Sigmoid colon (tissue), 7 donors: ENCODE data around the gene SDCCAG8. TPM values are rescaled to one million over a fixed set of nuclear protein-coding genes. Genes with fewer than 3 reads are reported as not detected.

ENCODE experiments used
- DNase-seq: peaks from one replicate; pipeline ENCODE4 v3.0.0-alpha.2; 2019
- H3K27ac ChIP-seq, 4 donors: fragments of 200-600 bp; sonication (generic); one replicate each; pipeline ENCODE4 v1.5.1; 2016 to 2019; ENCODE audit warnings: mild to moderate bottlenecking in 1 of 4
- H3K27me3 ChIP-seq, 3 donors: fragments of 200-600 bp; sonication (generic); one replicate each; pipeline ENCODE4 v1.5.1; 2019; ENCODE audit warnings: mild to moderate bottlenecking in 1 of 3
- H3K36me3 ChIP-seq, 4 donors: fragments of 200-600 bp; sonication (generic); one replicate each; pipeline ENCODE4 v1.5.1; 2016 to 2019
- H3K4me1 ChIP-seq, 4 donors: fragments of 200-600 bp; sonication (generic); one replicate each; pipeline ENCODE4 v1.5.1; 2017 to 2019
- H3K4me3 ChIP-seq, 4 donors: fragments of 200-600 bp; sonication (generic); one replicate each; pipeline ENCODE4 v1.5.1; 2017 to 2019; ENCODE audit warnings: mild to moderate bottlenecking in 2 of 4, moderate library complexity in 1 of 4
- H3K9me3 ChIP-seq, 4 donors: fragments of 200-600 bp in 3 of 4; sonication (generic) in 3 of 4; one replicate each; pipeline versions ENCODE4 v1.5.1 to v1.6.1; 2013 to 2019
- CTCF ChIP-seq, 4 experiments: fragments of 450-650 bp in 3 of 4; fragments of 200-600 bp in 1 of 4; IDR thresholded peaks; one replicate each; pipeline ENCODE4 v1.5.1; 2016 to 2019; ENCODE audit warnings: antibody characterized with exemption in 4 of 4, mild to moderate bottlenecking in 3 of 4, moderate library complexity in 2 of 4
- EP300 ChIP-seq, 4 donors: sonication (generic); formaldehyde crosslinking; IDR thresholded peaks; one replicate each; pipeline ENCODE4 v1.6.1; 2017; ENCODE audit warnings: antibody characterized with exemption in 4 of 4
- POLR2A ChIP-seq, 2 donors: fragments of 450-650 bp; IDR thresholded peaks; one replicate each; pipeline ENCODE4 v1.6.1; 2016; ENCODE audit warnings: antibody characterized with exemption in 2 of 2, mild to moderate bottlenecking in 2 of 2, moderate library complexity in 2 of 2
- POLR2AphosphoS5 ChIP-seq, 4 donors: sonication (generic); formaldehyde crosslinking; IDR thresholded peaks; one replicate each; pipeline ENCODE4 v1.6.1; 2017; ENCODE audit warnings: antibody characterized with exemption in 4 of 4
- WGBS, 2 donors: extraction: QIAGEN DNeasy Blood & Tissue Kit; methylation state at CpG; one replicate each; pipeline ENCODE4 v1.1.7; 2013; 5-methylcytosine and 5-hydroxymethylcytosine counted together
- intact Hi-C: fragments of 100-400 bp; cut with DNase I; formaldehyde crosslinking; loops from one replicate; pipeline ENCODE4 v1.15.1; 2023
- polyA plus RNA-seq, 3 donors: library from polyadenylated mRNA; stranded (reverse); fragments of 200-250 nt; gene quantifications; one replicate each; pipeline ENCODE4 v1.2.3, GENCODE V29; 2013
- total RNA-seq, 4 donors: library from RNA; depleted of rRNA; stranded (reverse); fragments of >200 nt; gene quantifications; one replicate each; pipeline ENCODE4 v1.1.0, GENCODE V29; 2016
- donor health status: healthy with polysubstance abuse.
- donor health status: Bipolar disorder and iron deficiency.
- donor health status: healthy.

Gene SDCCAG8
- total and polyA plus RNA-seq, 7 donors: 15.6 to 49.7 (median 30.3) TPM

GRCh38 chr1:243477731-243478290 lies 222.0 kb downstream of the SDCCAG8 start:
- H3K9me3 ChIP-seq: no peaks in the 10 kb centered on the region
- no peak overlapping the region for H3K4me3 ChIP-seq
- H3K4me1 ChIP-seq: peaks cover 0 to 22% (median 18%) of the 10 kb centered on the region in 4 donors
- intact Hi-C loops: loop anchor here (10.0 kb wide), 1 partner anchor 133 kb away; no protein-coding TSS in a partner anchor
- TF ChIP-seq POLR2AphosphoS5 (IDR thresholded peaks at IDR 0.05) (no peak), CTCF (IDR thresholded peaks at IDR 0.05) (no peak), POLR2A (IDR thresholded peaks at IDR 0.05) (no peak)
- 94 to 95% methylated on average over 7 of the region's 7 CpGs for WGBS, 2 donors
- DNase-seq: no peak
- no peak overlapping the region for H3K27ac ChIP-seq
- H3K27me3 ChIP-seq: no peaks in the 10 kb centered on the region
- H3K36me3 ChIP-seq: no peaks in the 10 kb centered on the region

GRCh38 chr1:243481101-243481500 lies 225.3 kb downstream of the SDCCAG8 start:
- Histone ChIP-seq H3K27me3 (no peaks in the 10 kb centered on the region), H3K36me3 (no peaks in the 10 kb centered on the region), H3K9me3 (no peaks in the 10 kb centered on the region), H3K4me1 (peaks cover 0 to 17% (median 11%) of the 10 kb centered on the region in 4 donors), H3K4me3 (no peak overlapping the region), H3K27ac (no peak overlapping the region)
- TF ChIP-seq POLR2AphosphoS5 (IDR thresholded peaks at IDR 0.05): no peak
- no peak for TF ChIP-seq EP300 (IDR thresholded peaks at IDR 0.05)
- TF ChIP-seq POLR2A (IDR thresholded peaks at IDR 0.05): no peak
- TF ChIP-seq CTCF (IDR thresholded peaks at IDR 0.05): no peak
- intact Hi-C loops: loop anchor here (5.0 kb wide), 2 partner anchors 266 to 791 kb away; no protein-coding TSS in a partner anchor
- 96 to 97% methylated on average over 5 of the region's 5 CpGs for WGBS, 2 donors
- DNase-seq: no peak

GRCh38 chr1:243482141-243483022 lies 226.5 kb downstream of the SDCCAG8 start:
- Histone ChIP-seq H3K27ac (peak overlapping the region in 2 of 4 donors; percentile 24 to 39), H3K36me3 (no peaks in the 10 kb centered on the region), H3K4me1 (peaks cover 0 to 17% (median 11%) of the 10 kb centered on the region in 4 donors), H3K27me3 (no peaks in the 10 kb centered on the region), H3K4me3 (peak overlapping the region; percentile 34 to 63 (median 54)), H3K9me3 (no peaks in the 10 kb centered on the region)
- peak; percentile 67 for DNase-seq
- intact Hi-C loops: loop anchor here (5.0 kb wide), 2 partner anchors 265 to 790 kb away; no protein-coding TSS in a partner anchor
- TF ChIP-seq CTCF (IDR thresholded peaks at IDR 0.05) (no peak), EP300 (IDR thresholded peaks at IDR 0.05) (no peak), POLR2AphosphoS5 (IDR thresholded peaks at IDR 0.05) (no peak), POLR2A (IDR thresholded peaks at IDR 0.05) (no peak)
- 43 to 80% methylated on average over 25 of the region's 25 CpGs for WGBS, 2 donors

- peak overlapping the region; percentile 34 to 63 (median 54) for H3K4me3 ChIP-seq
- TF ChIP-seq CTCF (IDR thresholded peaks at IDR 0.05): peak in 3 of 4 experiments; percentile 9 to 46 (median 17)
- peak in 1 of 4 donors; percentile 12 for TF ChIP-seq POLR2AphosphoS5 (IDR thresholded peaks at IDR 0.05)
- no peak for TF ChIP-seq POLR2A (IDR thresholded peaks at IDR 0.05)
- no peak for TF ChIP-seq EP300 (IDR thresholded peaks at IDR 0.05)
- intact Hi-C loops: loop anchor here (5.0 kb wide), 2 partner anchors 264 to 789 kb away; no protein-coding TSS in a partner anchor
- 25 to 81% methylated on average over 60 of the region's 60 CpGs for WGBS, 2 donors
- DNase-seq: peak; percentile 69
- peak overlapping the region in 3 of 4 donors; percentile 14 to 39 (median 24) for H3K27ac ChIP-seq
- peaks cover 0 to 17% (median 11%) of the 10 kb centered on the region in 4 donors for H3K4me1 ChIP-seq
- no peaks in the 10 kb centered on the region for H3K36me3 ChIP-seq
- no peaks in the 10 kb centered on the region for H3K27me3 ChIP-seq
- no peaks in the 10 kb centered on the region for H3K9me3 ChIP-seq
Observed at GRCh38 chr1:243483071-243483771, 227.4 kb downstream of the SDCCAG8 start.
